Measurements from ENCODE around the gene USB1.

Gene USB1

DNA sequence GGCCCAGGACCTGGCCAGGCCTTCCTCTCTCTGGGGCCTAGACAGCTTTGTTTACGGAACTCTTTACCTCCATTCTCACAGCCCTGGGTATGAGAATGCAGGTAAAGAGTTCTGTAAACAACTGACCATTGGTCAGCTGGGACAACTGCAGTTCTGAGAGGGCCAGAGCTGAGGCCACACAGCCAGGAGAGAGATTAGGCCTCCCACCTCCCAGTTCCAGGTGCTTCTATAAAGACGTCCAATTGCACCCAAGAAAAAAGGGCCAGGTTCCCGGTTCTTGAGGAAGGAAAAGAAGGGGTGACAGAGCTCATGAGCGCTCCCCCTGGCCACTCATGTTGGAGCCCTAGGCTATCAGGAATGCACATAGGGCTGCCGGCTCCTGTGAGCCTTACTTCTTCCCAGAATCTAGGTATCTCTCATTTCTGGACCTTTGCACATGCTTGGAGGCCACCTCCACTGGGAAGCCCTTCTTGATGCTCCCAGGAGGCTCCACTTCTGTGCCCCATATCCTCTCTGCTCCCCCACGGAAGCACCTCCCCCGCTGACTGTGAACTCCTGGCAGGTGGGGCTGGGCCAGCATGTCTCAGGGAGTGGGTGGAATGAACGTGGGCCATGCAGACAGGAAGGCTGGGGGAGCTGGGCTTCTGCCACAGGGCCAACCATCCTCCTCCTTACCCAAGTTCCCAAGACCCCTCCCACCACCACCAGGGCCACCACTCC is 43.4 kb upstream of the USB1 start:
- TF ChIP-seq, protein P1, sequence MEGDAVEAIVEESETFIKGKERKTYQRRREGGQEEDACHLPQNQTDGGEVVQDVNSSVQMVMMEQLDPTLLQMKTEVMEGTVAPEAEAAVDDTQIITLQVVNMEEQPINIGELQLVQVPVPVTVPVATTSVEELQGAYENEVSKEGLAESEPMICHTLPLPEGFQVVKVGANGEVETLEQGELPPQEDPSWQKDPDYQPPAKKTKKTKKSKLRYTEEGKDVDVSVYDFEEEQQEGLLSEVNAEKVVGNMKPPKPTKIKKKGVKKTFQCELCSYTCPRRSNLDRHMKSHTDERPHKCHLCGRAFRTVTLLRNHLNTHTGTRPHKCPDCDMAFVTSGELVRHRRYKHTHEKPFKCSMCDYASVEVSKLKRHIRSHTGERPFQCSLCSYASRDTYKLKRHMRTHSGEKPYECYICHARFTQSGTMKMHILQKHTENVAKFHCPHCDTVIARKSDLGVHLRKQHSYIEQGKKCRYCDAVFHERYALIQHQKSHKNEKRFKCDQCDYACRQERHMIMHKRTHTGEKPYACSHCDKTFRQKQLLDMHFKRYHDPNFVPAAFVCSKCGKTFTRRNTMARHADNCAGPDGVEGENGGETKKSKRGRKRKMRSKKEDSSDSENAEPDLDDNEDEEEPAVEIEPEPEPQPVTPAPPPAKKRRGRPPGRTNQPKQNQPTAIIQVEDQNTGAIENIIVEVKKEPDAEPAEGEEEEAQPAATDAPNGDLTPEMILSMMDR (conservative IDR thresholded peaks at IDR 0.05), result no peak
- no peak overlapping the region for H3K27ac ChIP-seq

DNA sequence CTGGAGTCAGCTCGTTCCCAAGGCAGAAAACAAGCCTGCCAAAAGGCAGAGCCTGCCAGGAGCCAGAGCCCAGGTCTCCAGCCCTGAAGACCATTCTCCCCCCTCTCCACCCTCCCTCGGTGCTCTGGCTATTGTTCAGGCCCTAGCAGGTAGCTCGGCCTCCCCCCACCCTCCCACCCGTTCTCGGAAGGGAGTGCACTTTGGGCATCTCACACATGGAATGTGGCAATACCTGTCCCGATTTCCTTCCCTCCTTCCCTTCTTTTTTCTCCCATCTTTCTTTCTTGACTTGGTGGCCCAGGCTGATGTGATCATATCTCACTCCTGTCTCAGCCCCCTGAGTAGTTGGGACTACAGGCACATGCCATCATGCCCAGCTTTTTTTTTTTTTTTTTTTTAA is 42.7 kb upstream of the USB1 start:
- TF ChIP-seq, protein P1 (conservative IDR thresholded peaks at IDR 0.05), result no peak
- H3K27ac ChIP-seq, result no peak overlapping the region

DNA sequence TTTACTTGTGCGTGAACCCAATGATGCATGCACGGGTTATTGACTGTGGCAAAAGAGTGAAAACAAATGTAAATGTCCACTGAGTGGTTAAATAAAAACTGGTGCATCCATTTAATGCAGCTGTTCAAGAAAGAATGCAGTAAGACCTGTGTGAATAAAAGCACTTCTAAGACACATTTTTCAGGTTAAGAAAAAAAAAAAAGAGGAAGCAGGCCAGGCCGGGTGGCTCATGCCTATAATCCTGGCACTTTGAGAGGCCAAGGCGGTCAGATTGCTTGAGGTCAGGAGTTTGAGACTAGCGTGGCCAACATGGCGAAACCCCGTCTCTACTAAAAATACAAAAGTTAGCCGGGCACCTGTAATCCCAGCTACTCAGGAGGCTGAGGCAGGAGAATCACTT is 42.1 kb upstream of the USB1 start:
- TF ChIP-seq, protein P1 (conservative IDR thresholded peaks at IDR 0.05), result no peak

DNA sequence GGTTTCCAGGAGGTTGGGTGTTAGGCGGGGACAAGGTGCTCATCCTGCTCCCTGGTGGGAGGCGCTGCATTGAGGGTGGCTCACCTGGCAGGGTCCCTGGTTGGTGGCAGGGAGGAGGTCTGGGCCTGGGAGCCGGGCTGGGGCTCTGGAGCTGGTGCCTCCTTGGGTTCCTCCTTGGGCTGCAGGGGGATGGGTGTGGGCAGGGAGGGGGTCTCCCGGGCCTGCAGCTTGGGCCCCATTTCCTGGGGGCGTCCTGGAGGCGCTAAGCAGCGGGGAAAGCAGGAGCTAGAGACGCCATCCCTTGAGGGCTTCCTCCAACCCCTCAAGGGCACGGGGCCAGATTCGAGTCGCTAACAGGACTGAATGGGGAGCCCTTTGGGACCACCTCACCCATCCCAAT is 41.4 kb upstream of the USB1 start:
- TF ChIP-seq, protein P1 (conservative IDR thresholded peaks at IDR 0.05), result no peak

More for the DNA sequence above, 42.1 kb upstream of the USB1 start:
- H3K27ac ChIP-seq, result no peak overlapping the region

DNA sequence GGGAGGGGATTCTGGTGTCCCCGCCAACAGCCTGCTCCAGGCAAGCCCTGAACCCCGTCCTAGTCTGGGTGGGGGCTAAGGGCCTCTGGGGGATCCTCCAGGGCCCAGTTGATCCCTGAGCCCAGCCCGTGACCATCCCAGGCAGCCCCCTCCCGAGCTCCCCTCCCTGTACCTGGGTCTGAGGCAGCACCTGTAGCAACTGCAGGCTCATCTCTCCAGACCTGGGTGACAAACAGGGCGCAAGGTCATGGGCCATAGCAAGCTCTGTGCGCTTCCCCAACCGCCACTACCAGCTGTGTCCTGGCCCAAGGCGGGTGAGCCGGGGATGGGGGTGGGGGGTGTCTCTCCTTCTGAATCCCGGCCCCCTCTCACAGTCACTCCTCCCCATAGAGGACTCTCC is 40.9 kb upstream of the USB1 start:
- TF ChIP-seq, protein P1 (conservative IDR thresholded peaks at IDR 0.05), result no peak
- no peak overlapping the region for H3K27ac ChIP-seq

More for the DNA sequence above, 41.4 kb upstream of the USB1 start:
- H3K27ac ChIP-seq, result no peak overlapping the region

DNA sequence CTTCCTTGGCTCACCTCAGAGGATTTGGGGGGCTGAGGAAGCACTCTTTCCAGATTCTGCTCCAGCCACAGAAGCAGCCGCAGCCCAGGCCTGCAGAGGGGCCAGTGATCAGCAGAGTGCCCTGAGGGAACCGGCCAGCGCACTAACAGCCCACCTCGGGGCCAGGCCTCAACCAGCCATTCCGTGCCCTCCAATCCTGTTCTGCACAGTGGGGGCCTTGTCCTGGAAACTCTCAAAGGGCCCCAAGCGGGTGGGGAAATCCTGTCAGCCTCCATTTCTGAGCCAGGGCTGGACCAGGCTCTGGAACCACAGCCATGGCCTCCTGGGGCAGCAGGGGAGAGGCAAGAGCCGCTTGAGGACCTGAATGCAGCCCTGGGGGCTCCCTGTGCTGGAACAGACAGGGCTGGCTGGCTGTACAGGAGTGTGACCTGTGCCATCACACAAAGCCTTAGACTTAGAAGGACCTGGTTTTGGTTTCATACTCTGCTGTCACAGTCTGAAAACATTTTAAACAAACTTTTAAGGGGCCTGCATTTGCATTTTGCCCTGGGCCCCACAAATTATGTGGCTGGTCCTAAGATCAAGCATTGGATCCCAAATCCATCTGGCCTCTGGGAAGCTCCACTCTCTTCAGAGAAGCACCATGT is 40.3 kb upstream of the USB1 start:
- TF ChIP-seq, protein P1 (conservative IDR thresholded peaks at IDR 0.05), result no peak

DNA sequence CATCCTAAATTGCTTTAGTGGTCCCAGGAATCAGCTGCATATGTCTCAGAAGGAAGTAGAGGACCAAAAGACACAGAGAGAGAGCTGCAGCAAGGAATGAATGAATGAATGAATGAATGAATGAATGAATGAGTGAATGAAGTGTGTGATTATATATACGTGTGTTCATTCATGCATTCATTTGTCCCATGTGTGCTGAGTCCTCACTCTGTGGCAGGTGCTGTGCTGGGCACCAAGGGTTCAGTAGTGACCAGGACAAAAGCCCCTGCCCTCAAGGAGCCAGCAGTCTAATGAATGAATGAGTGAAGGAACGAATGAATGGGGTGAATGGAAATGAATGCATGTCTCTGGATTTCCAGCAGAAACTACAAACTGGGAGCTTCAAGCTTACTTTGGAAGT is 39.7 kb upstream of the USB1 start:
- TF ChIP-seq, protein P1 (conservative IDR thresholded peaks at IDR 0.05), result no peak

More for the DNA sequence above, 40.3 kb upstream of the USB1 start:
- H3K27ac ChIP-seq, result no peak overlapping the region

More for the DNA sequence above, 39.7 kb upstream of the USB1 start:
- H3K27ac ChIP-seq, result no peak overlapping the region
